ENCODE measurements around the gene NTPCR.

GRCh38 chr1:233016798-233017197 is 66.4 kb downstream of the NTPCR start:
- no peak for TF ChIP-seq POLR2A (IDR thresholded peaks at IDR 0.05)
- no peak for TF ChIP-seq CTCF (IDR thresholded peaks at IDR 0.05)
- TF ChIP-seq POLR2AphosphoS5 (IDR thresholded peaks at IDR 0.05): no peak

All from transverse colon (tissue), 4 donors.